NCI-H226 (cell line): ENCODE measurements around the gene CLECL1.
"Not testable (repeated sequence)": the region's sequence is repeated elsewhere in the genome, so short reads cannot be mapped to it uniquely, and the experiment has no call there.

Experiments
- DNase-seq: peaks from one replicate; pipeline ENCODE4 v3.0.0-alpha.2; 2015

CLECL1 gene

GRCh38 chr12:9718968-9719367 lies 13.9 kb downstream of the CLECL1 start:
- DNase-seq, result no peak

- no peak for DNase-seq
Observed at GRCh38 chr12:9717070-9717925, 15.6 kb downstream of the CLECL1 start.

DNA sequence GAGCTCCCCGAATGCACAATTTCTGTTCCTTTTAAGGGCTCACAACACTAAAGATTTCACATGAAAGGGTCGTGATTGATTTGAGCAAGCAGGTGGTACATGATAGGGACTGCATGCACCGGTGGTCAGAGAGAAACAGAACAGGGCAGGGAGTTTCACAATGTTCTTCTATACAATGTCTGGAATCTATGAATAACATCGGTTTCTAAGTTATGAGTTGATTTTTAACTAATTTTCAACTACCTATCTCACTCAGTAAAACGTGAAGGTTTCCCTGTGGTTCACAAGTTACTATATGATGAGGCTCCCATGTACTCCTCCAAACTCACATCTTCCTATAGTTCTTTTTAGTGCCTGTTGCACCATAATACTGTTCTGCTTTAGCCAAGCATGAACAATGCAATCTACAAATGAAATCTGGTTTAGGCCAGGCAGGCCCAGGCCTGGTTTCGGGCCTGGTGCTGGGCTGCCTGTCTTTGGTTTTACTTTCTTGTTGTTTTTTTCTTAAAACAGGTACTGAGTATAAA lies 19.8 kb downstream of the CLECL1 start:
- DNase-seq, result not testable (repeated sequence)

DNA sequence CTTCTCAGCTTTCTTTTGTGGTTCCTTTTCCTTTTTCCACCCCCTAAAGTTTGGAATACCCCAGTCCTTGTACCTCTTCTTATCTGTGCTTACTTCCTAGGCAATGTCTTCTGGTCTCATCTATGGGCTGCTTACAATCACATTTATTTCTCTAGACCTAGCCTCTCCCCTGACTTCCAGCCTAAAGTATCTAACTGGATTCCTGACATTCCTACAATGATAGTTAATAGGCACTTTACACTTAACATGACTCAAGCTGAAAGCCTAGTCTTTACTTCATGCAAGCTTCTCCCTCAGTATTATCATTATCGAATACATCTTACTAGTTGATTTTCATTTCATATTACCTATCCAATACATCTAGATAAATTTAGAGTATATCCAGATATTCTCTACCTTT lies 21.2 kb downstream of the CLECL1 start:
- peak; percentile 44 for DNase-seq

DNA sequence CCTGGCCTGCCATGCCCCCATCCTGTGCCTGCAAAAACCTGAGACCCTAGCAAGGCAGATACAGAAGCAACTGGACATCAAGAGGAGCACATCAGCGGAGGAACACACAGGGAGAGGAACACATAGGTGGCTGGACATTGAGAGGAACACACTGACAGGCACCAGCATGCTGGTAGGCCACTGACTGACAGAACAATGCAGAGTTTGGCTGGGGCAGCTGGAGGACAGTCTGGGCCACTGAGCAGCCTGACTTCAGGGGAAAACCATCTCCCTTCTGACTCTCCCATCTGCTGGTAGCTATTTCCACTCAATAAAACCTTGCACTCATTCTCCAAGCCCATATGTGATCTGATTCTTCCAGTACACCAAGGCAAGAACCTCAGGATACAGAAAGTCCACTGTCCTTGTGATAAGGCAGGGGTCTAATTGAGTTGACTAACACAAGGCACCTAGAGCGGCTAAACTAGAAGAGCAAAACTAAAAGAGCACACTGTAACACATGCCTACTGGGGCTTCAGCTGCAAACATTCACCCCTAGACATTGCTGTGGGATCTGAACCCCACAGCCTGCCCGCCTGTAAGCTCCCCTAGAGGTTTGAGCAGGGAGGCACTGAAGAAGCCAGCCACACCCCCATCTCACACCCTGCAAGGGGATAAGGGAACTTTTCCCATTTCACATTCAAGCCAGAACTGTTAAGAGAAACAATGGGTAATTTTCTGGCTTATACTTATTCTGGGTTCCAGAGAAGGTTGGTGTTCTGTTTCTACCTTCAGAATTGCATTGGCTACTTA lies 22.1 kb downstream of the CLECL1 start:
- no peak for DNase-seq

- no peak for DNase-seq
Observed at GRCh38 chr12:9708853-9709252, 24.0 kb downstream of the CLECL1 start.

DNA sequence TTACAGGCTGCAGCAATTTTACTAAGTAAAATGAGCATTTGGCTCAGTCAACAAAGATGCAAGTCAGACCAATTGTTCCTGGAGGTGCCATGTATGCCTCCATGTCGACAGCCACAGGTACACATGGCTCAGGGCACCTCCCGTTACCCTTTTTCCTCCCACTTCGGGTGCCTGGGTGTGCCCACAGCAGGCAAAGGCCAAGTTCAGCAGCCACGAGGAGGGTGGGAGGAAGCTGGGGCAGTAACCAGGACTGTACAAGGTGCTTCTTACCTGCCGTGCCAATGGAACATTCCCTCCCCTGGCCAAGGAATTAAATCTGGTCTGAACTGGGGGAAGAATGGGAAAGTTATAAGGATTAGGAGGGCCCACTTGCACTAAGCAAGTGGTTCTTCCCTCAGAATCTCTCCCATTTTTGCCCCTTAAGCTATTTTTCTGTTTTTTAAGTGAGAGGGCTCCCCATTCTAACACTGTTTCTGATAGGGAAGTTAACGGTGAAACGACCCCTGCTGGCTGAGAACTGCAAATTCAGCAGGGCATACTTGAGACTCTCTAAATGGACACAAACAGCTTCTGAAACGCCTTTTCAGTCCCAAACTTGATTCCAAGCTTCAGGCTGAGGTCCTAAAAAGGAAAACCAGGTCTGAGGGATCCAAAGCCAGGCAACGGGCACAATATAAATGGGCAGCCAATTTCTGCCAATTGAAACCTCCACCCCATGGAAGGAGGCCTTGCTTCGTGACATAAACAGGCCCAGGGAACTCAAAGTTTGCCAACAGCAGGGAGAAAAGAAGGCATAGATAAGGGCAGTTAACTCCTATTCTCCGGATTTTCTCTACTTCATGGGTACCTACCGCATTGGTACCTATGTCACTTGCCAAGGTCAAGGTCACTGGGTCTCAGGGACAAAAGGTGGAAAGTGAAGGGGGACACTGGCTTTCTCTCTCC lies 24.8 kb downstream of the CLECL1 start:
- peak; percentile 28 for DNase-seq

DNA sequence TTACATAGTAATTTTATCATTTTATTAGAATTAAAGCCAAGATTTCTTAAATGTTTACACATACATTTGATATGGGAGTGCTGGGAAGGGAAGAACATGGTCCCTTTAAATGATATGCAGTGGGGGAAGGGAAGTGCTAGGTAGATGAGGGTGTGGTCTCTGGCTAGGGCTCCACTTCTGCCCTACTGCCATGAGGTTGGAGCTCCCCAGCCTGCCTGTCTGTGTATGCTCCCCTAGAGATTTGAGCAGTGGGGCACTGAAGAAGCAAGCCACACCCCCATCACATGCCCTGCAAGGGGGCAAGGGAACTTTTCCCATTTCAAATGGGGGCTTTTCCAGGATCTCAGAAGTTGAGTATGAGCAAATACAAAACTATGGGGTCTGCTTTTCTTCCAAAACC lies 25.5 kb downstream of the CLECL1 start:
- no peak for DNase-seq

GRCh38 chr12:9706086-9706685 lies 26.7 kb downstream of the CLECL1 start:
- no peak for DNase-seq

DNA sequence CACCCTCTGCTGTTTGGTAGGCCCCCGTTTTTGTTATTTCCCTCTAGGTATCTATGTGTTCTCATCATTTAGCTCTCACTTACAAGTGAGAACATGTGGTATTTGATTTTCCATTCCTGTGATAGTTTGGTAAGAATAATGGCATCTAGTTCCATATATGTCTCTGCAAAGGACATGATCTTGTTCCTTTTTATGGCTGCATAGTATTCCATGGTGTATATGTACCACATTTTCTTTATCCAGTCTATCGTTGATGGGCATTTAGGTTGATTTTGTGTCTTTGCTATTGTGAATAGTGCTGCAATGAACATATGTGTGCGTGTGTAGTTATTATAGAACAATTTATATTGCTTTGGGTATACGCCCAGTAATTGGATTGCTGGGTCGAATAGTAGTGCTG lies 28.3 kb downstream of the CLECL1 start:
- not testable (repeated sequence) for DNase-seq

DNA sequence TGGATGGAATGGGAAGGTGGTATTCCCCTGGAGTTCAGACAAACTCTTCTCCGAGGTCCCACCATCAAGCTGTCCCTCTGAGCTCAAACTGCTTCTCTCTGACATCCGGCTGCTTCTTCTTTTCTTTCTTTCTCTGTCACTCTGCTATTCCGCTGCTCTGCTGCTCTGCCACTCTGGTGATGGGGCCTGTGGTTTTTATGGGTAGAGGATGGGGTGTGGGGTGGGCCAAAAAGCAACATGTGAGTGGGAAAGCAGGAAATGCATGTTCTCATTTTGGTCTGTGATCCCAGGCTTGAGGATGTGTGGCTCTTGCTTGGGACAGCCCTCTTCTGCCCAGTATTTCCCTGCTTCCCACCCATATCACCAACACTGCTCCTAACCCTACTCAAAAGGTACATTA lies 30.6 kb downstream of the CLECL1 start:
- DNase-seq, result no peak

DNA sequence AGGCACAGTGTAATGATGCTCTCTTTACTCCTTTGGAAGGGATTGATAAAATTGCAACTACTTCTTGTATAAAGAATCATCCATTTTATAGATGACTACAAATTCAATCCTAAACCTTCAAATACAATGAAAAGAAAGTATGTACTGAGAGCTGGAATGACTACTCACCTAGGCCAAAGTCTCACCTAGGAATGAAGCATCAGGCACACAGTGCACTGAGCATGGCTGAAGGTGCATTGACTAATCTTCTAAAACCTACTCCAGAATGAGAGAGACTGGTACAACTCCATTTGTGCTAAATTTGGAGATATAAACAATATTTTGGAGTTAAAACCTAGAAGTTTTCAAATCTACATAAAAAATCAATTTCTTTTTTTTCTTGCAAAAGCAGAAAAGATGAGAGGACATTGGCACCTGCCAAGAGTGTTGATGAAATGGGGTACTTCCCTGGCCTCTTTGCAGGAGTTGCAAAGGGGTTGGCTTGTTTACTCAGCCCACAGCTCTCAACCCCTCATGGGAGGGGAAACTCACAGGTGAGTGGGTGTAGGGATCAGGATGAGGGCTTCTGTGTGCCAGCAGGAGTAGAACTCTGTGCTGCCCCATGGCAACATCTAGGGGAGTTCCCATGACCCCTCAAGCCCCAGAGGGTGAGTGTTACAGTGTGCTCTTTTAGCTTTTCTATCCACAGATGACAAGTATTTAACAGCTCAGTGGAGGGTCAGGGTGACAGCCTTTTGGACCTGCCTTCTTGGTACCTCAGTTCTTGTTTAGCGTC lies 31.3 kb downstream of the CLECL1 start:
- no peak for DNase-seq

DNA sequence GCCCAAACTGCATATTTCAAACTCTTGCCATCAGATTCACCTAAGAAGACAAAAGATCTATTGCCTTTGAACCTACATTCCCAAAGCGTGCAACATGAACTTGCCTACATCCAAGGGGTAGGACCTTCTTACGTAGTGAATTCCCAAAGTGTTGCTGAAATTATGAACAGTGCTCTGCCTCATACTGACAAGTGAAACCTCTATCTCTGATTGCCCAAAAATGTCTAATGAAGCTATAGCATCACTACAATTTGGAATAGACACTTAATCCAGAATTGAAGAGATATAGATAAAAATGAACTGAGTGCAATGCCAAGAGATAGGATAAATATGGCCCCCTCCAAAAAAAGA lies 32.3 kb downstream of the CLECL1 start:
- no peak for DNase-seq

- peak; percentile 58 for DNase-seq
Observed at GRCh38 chr12:9699898-9700605, 32.8 kb downstream of the CLECL1 start.

DNA sequence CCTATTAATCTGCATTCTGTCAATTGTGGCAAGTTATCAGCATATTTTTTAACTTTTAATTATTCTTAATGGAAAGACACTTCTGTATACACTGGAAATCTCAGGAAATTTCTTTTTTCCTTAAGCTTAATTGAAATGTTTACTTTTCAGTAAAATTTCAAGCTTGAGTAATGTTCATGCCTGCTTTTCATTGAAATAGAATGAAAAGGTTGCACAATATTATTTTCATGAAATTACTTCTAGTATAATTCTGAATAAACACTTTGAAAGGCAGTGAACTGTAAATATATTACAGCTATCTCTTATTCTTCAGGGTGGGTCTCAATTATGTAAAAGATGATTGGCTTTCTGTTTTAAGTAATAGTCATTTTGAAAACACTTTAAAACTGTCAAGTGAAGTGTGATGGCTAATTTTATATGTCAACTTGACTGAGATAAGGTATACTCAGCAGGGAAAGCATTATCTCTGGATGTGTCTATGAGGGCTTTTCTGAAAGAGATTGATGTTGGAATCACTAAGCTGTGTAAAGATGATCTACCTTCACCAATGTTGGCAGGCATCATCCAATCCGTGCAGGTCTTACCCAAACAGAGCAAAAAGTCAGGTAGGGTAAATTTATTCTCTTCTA lies 33.5 kb downstream of the CLECL1 start:
- DNase-seq, result no peak

GRCh38 chr12:9698681-9699080 lies 34.2 kb downstream of the CLECL1 start:
- DNase-seq, result no peak

- DNase-seq, result no peak
Observed at GRCh38 chr12:9697619-9698018, 35.3 kb downstream of the CLECL1 start.

GRCh38 chr12:9695661-9696060 lies 37.2 kb downstream of the CLECL1 start:
- not testable (repeated sequence) for DNase-seq

GRCh38 chr12:9695150-9695549 lies 37.7 kb downstream of the CLECL1 start:
- not testable (repeated sequence) for DNase-seq

DNA sequence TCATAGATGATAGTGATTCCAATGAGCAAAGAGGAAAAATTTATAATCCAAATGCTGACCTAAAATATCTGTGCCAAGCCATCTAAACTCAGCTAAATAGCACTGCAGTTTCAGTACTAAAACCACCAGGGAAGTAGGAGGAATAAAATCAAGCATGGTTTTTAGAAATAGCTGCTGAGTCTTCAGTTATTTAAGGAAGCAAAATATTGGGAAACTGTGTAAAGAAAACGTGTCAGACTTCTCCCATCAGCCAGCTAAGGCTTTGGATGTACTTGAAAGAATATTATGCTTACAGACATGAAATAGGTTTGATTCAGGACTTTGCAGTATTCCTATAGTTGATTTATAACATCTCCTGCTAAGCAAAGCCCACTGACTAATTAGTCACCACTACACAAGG lies 38.7 kb downstream of the CLECL1 start:
- DNase-seq, result no peak
